GM19240 (cell line): ENCODE measurements around the gene ARHGAP22.
A peak's percentile ranks its signal among the peaks of the same experiment; 100 is the strongest.

Experiments
- DNase-seq: peaks from one replicate; pipeline ENCODE4 v3.0.0; 2011; ENCODE audit warnings: low spot score; ENCODE audit not compliant: insufficient read length

Gene ARHGAP22

DNA sequence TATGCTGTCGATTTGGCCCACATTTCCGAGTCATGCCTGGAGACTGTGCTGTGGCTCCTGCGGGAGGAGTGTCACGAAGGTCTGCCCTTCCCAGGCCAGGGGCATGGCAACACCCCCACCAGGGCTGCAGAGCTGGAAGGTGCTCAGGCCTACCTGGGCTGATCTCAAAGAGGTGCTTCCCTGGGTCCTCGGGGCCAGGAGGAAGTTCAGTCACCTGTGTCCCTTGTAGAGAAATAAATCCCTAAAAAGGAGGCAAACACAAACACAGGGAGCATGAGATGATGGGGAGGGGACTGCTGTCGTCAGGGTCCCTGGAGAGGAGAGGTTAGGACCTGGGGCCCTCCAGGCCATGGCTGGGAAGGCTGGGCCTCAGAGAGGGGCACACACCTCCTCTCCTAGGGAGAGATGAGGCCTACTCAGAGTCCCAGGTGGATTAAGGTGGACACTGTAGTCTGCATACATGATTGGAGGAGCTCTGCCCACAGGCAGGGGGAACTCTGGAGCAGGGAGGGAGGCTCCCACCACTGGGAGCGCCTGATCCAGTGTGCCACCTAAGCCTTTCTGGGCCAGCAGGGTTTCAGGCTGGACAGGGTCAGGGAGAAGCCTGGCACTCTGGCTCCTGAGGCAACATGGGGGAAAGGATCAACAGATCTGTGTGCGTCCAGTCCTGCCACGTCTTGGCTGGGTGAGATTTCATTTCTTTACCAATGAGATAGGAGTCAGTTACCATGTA is 49.4 kb downstream of the ARHGAP22 start:
- DNase-seq = no peak

DNA sequence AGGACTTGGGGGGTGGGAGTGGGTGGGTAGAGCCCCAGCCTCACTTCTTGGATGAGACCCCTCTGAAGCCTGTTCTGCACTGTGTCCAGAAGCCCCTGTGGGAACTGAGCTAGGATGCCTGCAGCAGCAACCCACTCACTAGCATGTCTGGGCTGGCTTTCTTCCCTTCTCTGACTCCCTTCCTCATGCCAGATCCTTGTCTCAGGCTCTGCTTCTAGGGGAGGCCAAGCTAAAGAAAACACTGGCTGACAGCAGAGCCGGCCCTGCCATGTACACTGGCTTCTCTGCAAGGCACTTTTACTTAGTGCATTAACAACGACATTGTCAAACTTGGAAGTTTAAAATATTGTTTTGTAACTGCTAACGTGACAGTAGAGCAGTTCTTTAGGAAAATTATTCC is 50.2 kb downstream of the ARHGAP22 start:
- no peak for DNase-seq

DNA sequence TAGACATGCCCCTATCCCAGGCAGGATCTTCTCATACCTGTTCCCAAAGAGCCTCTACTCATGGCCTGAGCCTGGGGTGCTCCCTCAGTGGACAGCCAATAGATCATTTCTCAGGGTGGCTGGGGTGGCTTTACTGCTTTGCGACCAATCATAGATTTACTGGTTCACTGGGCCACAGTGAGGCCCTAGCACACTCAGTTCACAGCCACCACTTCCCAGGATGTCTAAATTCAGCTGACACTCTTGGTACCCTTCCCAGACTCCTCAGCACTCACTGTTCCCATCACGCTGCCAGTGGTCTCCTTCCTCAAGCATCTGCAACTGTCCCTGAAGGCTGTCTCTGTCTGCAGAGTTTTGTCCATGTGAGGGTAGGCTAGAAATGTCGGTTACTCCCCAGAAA is 50.6 kb downstream of the ARHGAP22 start:
- no peak for DNase-seq

DNA sequence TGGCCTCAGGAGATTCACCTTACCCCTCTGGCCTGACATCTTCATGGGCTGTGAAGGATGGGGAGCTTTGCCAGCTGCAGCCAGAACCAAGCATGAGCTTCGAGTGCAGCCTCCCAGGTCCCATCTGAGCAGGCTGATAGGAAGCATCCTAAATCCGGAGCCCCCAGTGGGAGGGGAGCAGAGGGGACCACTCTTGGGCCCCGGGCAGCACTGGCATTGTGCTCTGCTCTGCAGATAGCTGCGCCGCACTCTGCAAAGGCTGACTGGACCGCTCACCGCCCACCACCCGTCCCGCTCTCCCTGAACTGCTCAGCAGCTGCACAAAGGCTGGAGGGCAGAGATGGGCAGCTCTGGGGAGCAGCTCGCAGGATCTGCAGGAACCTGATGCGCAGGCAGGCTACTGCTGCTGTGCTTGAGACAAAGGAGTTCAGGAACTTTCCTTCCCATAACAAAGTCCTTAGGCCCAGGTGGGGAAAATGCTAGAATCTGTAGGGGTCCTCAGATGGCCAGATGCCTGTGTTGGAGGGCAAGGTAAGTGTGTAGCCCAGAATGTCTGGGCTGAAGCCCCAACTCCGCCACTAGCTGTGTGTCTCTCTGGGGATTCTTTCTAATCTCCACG is 51.8 kb downstream of the ARHGAP22 start:
- no peak for DNase-seq

DNA sequence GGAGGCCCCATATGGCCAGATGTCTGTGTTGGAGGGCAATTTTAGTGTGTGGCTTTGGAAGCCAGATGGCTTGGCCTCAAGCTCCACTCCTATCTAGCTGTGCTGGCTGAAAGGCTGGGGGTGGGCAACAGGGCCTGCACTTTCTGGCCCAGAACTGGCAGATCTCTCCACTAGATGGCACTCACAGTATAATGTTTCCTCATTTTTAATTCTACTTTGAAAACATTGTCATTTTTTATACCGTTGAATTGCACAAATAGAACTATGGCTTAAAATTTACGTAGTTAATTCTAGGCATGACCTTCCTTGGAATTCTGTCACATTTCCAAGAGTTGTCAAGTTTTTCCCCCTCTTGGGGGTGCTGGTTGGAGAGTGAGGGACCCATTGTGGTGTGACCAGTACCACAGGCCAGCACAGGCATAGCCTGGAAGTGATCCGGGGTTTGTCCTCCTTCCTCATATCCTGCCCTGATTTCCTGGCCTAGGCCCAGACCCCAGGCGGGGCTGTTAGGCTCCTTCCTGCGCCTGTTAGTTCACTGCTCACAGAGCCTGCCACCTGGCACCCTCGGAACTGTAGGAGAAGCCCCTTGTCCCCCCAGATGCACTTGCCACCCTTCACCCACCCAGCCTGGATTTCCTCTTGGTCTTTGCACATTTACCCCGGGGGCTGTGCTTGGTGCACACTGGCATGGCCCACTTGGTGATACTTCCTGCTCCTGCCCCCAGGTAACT is 52.8 kb downstream of the ARHGAP22 start:
- peak; percentile 41 for DNase-seq

DNA sequence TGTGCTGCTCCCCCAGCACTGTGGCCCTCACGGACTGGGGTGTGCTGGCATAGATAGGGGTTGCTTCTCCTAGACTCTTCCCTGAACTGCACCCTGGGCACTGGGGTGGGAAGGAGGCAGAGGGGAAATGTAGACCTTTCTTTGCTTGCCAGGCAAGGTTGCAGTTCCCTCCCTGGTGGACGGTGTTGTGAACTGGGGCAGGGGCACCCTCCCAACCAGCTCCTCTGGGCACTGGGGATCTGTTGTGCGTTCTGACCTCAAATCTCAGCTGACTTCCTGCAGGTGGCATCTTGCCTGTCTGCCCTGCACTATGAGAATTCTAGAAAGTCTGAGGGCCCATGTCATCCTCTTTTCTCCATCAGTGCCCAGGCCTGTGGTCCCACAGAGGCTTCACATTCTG is 53.9 kb downstream of the ARHGAP22 start:
- DNase-seq = no peak

DNA sequence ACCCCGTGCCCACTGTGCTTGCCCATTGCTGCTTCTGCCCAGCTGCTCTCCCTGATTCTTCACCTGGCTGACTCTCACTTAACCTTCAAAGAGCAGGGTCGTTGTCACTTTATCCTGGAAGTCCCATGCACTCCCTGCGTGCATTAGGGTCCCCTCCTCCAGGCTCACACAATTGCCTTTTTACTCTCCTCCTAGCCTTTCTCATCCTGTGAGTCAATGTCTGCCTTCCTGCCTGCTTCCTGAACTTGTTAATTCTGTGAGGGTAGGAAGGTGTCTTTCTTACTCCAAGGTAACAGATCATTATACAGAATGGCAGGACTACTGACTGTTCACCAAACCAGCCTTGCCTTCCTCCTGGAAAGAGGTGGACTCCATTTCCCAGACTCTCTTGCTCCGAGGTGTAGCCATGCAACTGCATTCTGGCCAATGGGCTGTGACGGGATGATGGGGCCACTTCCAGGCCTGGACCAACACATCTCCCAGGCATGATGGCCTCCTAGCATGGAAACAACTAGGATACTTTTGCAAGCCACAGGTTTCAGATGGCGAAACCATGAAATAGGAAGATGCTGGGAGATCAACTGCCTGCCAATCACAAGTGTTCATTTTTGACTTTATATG is 54.7 kb downstream of the ARHGAP22 start:
- DNase-seq = no peak

DNA sequence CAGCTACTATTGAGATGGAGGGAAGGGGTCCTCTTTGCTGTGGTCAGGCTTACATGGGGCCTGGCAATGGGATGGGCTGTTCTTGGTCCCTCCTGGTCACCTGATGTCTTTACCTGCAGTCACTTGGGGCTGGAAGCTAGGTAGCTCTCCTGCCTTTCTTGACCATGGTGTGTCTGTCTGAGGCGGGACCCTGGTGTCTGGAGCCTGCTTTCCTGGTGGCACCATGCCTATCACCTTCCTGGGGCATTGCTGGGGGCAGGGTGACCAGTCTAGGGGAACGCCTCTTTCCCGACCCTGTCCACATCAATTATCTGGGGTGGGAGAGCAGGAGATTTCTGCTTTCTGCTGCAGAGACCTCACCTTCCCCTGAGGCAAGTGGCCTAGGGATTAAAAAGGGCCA is 55.6 kb downstream of the ARHGAP22 start:
- DNase-seq = no peak

DNA sequence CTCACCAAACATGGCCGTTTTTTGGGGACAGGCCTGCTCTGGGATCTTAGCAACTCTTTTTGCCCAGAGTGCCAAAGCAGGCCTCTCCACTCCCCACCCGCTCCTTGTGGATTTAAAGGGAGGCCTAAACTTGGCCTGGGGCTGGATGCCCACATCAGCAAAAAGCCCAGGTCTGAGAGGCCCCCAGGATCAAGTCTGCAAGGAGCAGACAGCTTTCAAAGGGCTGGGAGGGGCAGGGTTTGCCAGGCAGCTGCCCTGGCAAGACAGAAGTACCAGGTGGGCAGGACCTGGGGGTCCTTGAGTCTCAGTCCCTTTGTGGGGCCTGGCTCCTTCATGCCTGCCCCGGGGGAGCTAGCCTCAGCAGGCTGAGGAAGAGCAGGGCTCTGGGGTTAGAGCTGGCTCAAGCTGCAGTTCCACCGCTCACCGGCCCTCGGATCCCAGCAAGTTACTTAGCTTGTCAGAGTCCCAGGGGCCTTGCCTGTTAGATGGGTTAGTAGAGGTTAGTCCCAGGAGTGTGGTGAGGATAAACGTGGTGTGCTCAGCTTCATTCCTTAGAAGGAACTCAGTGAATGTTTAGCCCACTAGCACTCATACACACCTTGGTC is 56.2 kb downstream of the ARHGAP22 start:
- DNase-seq = no peak

DNA sequence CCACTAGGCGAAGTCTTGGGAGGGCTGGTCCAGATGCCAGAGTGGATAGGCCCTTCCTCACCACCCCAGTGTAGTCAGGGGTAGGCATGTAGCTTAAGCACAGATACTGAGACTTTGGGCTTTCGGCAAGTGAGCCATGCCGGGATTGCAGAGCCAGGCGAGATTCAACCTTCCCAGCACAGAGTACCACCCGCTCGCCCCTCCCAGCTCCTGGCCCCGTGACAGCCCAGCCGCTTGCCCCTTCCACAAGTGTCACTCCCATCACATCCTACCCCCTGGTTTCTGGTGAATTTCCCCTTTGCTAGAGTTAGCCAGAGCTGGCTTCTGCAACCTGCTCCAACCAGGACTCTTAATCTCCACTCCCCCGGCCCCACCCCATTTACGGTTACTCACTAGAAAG is 56.9 kb downstream of the ARHGAP22 start:
- DNase-seq = no peak

DNA sequence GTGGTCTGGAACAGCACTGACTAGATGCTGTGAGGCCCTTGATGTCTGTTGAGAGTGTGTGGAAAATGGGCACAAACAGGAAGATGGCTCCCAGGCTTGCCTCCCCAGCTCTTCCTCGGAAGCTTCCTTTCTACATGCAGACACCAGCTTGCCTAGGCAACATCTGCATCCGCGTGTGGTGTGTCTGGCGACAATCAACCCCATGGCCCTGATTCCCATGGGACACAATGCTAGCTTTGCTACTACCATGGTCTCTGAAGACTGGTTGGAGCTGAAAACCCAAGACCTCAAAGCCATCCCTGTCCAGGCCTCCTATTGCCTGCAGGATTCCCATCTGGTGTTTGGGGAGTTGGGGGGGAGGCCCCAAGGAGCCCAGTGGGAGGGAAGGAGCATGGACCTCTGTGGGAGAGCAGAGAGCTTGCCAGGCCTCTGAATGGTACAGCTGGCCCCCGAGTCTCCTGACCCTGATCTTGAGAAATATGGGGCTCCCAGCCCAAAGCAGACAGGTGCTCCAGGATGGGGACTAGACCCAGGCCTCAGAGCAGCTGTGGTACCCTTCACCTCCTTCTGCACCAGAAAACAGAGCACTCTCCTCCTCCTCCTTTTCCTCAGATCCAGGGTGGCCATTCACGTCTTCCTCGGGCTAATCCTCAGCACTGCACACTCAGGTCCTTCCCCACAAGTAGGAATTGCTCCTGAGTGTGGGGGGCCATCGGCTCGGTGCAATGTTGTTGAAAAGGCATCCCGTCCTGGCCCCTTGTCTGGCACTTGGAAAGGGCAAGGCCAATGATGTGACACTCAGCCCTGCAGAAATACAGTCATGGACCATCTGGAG is 57.6 kb downstream of the ARHGAP22 start:
- DNase-seq = no peak

DNA sequence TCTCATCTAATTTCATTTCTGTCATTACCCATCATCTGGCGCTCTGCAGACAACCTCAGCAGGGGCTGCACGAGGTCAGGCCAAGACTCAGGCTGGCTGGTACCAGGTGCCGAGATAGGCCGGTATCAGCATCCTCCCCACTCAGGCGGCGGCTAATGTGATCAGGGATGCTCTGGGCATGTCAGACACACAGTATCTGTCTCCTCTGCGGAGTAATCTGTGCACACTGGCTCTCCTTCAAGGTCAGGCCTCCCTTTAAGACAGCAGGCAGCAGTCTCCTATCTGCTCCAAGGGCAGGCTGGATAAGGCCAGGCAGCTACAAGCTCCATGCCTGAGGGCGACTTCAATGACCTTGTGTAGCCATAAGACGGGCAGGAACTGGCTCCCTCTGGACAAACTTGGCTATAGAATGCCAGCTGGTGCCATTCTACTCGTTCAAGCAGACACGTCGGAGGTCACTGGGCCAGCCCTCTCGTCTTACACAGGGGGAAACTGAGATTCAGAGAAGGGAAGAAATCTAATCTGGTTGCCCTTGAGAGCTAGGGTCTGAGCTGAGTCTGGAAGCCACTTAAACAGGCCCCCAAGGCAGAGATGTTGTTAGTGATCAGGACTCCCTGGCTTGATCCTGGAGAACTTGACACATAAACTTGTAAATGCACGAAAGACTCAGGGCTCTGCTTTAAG is 59.3 kb downstream of the ARHGAP22 start:
- no peak for DNase-seq

DNA sequence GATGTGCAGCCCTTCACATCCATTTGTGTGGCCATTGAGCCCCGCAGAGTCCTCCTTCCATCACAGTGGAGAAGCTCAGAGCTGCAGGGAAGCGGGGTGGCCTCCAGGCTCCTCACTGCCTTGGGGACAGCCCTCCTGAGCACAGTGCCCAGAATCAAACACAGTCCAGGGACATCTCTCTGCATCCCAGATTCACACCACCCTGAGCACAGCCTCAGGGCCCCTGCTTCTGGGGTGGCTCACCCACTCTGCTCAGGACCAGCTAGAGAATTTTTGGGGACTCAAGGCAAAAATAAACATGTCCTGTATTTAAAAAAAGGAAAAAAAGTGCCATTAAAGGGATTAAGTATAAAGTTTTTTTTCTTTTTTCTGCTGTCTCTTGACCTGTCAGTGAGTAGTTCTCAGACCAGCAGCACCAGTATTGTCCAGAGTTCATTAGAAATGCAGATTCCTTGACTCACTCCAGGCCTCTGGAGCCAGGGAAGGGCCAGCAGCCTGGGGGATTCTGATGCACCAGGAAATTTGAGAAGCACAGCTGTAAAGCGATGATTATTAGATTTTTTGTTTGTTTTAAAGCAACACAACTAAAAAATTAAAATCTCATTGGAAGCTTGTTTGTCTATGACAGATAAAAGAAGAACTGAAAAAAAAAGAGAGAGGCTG is 61.6 kb downstream of the ARHGAP22 start:
- no peak for DNase-seq

DNA sequence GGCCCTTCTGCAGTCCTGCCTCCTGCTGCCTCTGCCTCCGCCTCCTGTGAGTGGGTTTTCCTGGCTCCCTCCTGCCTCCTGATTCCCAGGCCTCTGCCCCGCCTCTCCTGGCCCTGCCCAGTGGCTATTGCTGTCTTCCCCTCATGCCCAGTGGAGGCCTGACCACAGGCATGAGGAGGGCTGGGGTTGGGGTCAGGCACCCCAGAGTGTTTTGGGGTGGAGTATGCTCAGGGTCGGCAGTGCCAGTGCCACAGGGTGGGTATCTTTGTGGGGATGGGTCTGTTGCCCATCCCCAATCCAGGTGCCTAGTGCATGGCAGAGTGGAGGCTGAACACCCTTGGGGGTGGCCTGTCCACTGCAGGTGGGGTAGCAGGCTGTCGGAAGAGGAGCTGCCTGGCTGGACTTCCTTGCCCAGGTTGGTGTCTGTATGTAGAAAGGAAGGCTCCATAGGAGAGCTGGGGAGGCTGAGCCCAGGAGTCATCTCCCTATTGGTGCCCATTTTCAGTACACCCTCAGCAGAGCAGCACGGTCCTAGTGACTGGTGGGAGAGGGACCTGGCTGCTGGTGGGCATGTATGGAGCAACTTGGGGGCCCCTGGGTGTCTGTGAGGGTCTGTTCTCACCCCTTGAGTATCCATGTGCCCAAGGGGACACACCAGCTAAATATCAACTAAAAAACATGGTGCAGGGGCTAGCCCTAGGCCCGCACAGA is 62.2 kb downstream of the ARHGAP22 start:
- DNase-seq = no peak

DNA sequence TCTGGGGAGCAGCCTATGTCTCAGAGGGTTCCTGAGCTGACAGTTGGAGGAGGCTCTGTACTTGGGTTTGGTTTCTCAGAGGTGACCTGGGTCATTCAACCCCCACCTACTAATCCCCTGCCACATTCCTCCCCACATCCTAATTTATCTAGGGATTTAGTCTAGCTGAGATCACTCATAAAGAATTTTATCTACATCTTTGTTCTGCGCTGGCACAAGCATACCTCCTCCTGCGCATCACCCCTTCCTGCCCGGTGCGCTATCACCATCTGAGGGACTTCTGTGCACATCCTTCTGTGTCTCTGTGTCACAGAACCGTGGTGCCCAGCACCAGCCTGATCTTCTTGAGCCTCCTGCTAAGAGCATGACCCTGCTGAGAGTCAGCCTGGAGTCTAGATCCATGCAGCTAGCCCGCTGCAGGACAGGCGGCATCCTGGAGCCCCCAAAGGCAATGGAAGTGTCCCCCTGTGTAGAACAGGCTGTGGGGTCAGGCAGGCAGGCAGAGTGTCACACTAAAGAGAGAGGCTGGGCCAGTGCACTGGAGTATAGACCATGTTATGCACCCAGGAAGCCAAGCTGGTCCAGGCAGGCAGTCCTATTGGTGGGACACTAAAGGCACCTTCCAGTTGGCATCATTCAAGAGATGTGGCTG is 63.6 kb downstream of the ARHGAP22 start:
- no peak for DNase-seq

DNA sequence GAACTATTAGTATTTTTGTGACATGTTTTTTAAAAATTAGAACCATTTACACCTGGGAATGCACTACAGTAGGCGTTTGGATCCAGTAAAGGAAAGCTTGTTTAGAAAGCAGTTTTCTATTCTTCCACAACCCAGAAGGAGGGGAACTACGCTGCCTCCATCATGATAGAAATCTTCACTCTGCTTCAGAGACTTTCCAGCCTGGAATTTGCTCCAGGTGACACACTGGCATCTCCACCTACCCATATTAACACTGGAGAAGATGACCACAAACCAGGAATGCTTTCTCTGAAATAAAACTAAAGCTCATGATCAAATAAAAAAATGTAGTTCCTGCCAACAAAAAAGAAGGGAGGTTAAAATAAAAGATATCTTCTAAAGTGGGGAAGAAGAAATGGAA is 66.3 kb downstream of the ARHGAP22 start:
- DNase-seq = no peak

DNA sequence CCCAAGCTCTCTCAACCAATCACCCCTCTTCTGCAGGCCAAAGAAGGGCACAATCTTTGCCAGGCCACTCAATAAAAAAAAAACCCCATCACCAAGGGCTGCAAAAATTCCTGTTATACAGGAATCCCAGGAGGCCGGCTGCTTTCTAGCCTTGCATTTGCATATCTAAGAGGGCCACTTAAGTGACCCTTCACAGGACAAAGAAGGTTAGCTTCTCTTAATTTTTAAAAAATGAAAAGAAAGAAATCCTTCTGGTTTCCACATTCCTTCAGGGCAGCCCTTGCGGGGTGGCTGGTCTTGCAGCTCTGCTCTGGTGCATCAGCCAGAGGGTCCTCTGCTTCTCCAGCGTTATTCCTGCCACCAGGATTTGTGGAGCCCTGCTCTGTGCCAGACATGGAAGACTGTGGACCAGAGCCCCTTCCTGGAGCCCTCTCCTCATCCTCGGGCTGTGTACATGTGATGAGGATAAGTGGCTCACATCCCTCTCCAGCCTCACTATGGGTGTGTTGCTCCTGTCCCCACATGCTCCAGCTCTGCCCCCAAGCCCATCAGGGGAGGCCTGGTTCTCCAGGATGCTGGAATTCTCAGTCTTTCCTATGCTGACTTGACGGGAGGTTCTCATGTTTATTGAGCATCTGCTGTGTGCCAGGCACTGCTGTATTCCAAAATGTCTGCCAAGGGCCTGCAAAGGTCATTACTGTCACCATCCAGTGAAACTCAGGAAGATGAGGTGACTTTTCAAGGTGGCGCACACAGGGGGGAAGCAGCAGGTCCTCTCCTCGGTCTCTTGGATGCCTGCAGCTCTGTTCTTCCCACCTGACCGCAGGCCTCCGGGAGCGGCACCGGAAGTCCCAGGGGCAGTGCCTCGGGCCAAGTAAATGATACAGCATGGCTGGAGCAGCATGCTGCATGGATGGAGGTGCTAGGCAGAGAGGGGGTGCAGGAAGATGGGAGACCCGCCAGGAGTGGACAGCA is 67.7 kb downstream of the ARHGAP22 start:
- no peak for DNase-seq

DNA sequence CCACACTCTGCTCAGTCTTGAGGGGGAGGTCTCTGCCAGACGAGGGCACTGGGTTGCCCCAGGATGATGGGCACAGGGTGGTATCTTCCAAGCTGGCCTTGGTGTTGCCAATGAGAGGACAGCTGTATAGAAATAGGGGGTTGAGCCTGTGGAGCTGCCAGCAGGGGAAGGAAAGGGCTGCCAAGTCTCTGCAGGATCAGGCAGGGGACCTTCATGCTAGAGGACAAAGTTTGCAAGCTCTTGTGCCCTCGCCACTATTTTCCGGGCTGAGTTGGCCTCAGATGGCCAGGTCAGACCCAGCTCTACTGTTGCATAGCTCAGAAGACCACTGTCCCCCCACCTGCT is 68.7 kb downstream of the ARHGAP22 start:
- no peak for DNase-seq
